Sigmoid colon (tissue), 4 donors: ENCODE results near the gene CS.

Source experiments
- EP300 ChIP-seq, 4 donors: sonication (generic); formaldehyde crosslinking; IDR thresholded peaks; one replicate each; pipeline ENCODE4 v1.6.1; 2017; ENCODE audit warnings: antibody characterized with exemption in 4 of 4
- POLR2A ChIP-seq, 2 donors: fragments of 450-650 bp; IDR thresholded peaks; one replicate each; pipeline ENCODE4 v1.6.1; 2016; ENCODE audit warnings: antibody characterized with exemption in 2 of 2, mild to moderate bottlenecking in 2 of 2, moderate library complexity in 2 of 2
- POLR2AphosphoS5 ChIP-seq, 4 donors: sonication (generic); formaldehyde crosslinking; IDR thresholded peaks; one replicate each; pipeline ENCODE4 v1.6.1; 2017; ENCODE audit warnings: antibody characterized with exemption in 4 of 4
- TF ChIP-seq, protein P1 (sequence below), 4 experiments: fragments of 450-650 bp in 3 of 4; fragments of 200-600 bp in 1 of 4; IDR thresholded peaks; one replicate each; pipeline ENCODE4 v1.5.1; 2016 to 2019; ENCODE audit warnings: antibody characterized with exemption in 4 of 4, mild to moderate bottlenecking in 3 of 4, moderate library complexity in 2 of 4

- TF ChIP-seq, protein P1, sequence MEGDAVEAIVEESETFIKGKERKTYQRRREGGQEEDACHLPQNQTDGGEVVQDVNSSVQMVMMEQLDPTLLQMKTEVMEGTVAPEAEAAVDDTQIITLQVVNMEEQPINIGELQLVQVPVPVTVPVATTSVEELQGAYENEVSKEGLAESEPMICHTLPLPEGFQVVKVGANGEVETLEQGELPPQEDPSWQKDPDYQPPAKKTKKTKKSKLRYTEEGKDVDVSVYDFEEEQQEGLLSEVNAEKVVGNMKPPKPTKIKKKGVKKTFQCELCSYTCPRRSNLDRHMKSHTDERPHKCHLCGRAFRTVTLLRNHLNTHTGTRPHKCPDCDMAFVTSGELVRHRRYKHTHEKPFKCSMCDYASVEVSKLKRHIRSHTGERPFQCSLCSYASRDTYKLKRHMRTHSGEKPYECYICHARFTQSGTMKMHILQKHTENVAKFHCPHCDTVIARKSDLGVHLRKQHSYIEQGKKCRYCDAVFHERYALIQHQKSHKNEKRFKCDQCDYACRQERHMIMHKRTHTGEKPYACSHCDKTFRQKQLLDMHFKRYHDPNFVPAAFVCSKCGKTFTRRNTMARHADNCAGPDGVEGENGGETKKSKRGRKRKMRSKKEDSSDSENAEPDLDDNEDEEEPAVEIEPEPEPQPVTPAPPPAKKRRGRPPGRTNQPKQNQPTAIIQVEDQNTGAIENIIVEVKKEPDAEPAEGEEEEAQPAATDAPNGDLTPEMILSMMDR (IDR thresholded peaks at IDR 0.05): no peak
- TF ChIP-seq POLR2A (IDR thresholded peaks at IDR 0.05) (no peak), POLR2AphosphoS5 (IDR thresholded peaks at IDR 0.05) (no peak), EP300 (IDR thresholded peaks at IDR 0.05) (no peak)
Measured at GRCh38 chr12:56308714-56309113, 8.6 kb upstream of the CS start.
